ENCODE results near the gene CDK6. TPM values are rescaled to one million over a fixed set of nuclear protein-coding genes. Genes with fewer than 3 reads are reported as not detected.

CDK6 gene
- total RNA-seq, 4 donors from 2014 or later, result 12.9 to 32.7 (median 21.6) TPM

GRCh38 chr7:92880212-92881090, 44.1 kb upstream of the CDK6 start:
- intact Hi-C loops (cut with DNase I; ENCODE audit: low total_unique reads) (no loop called here), in situ Hi-C loops (cut with MboI; ENCODE audit: low pct_ligation_motif_present in 1 of 4, low pct_unique_long_range_greater_than_20kb in 1 of 4, low sequenced_read_pairs in 3 of 4) (no loop called here)
- Histone ChIP-seq H3K4me3 (no peak overlapping the region), H3K36me3 (no peaks in the 10 kb centered on the region), H3K27me3 (no peaks in the 10 kb centered on the region), H3K4me1 (no peaks in the 10 kb centered on the region), H3K27ac (no peak overlapping the region), H3K9me3 (peaks cover 7 to 12% of the 10 kb centered on the region in 2 donors)
- WGBS, 2 donors (ENCODE audit: low coverage in 1 of 2), result 95% methylated on average over 2 of the region's 2 CpGs; no CpG with 5 or more reads in 1 of the 2 donors
- no peak for DNase-seq
- peak in 3 of 5 experiments; percentile 6 to 28 (median 10) for TF ChIP-seq CTCF (IDR thresholded peaks at IDR 0.05)
- no peak for TF ChIP-seq POLR2A (IDR thresholded peaks at IDR 0.05)
- TF ChIP-seq EP300 (IDR thresholded peaks at IDR 0.05; ENCODE audit: low read depth), result no peak

- TF ChIP-seq POLR2A (IDR thresholded peaks at IDR 0.05) (no peak), EP300 (IDR thresholded peaks at IDR 0.05; ENCODE audit: low read depth) (no peak), CTCF (IDR thresholded peaks at IDR 0.05) (no peak), POLR2AphosphoS5 (IDR thresholded peaks at IDR 0.05) (no peak)
- in situ Hi-C loops (cut with MboI; ENCODE audit: low pct_ligation_motif_present in 1 of 4, low pct_unique_long_range_greater_than_20kb in 1 of 4, low sequenced_read_pairs in 3 of 4) (no loop called here), intact Hi-C loops (cut with DNase I; ENCODE audit: low total_unique reads) (no loop called here)
- Histone ChIP-seq H3K27ac (no peak overlapping the region), H3K4me3 (no peak overlapping the region), H3K36me3 (no peaks in the 10 kb centered on the region), H3K9me3 (peaks cover 2% of the 10 kb centered on the region in 2 donors), H3K27me3 (no peaks in the 10 kb centered on the region), H3K4me1 (no peaks in the 10 kb centered on the region)
- 80 to 100% methylated on average over 1 of the region's 1 CpG for WGBS, 2 donors (ENCODE audit: low coverage in 1 of 2)
- no peak for DNase-seq
These were observed 41.0 kb upstream of the CDK6 start for GRCh38 chr7:92877367-92877766.

- 70 to 78% methylated on average over 1 of the region's 1 CpG for WGBS, 2 donors (ENCODE audit: low coverage in 1 of 2)
- H3K9me3 ChIP-seq, result no peaks in the 10 kb centered on the region
- no peaks in the 10 kb centered on the region for H3K4me1 ChIP-seq
- TF ChIP-seq EP300 (IDR thresholded peaks at IDR 0.05; ENCODE audit: low read depth) (no peak), POLR2AphosphoS5 (IDR thresholded peaks at IDR 0.05) (no peak)
- DNase-seq, result no peak
- H3K27me3 ChIP-seq, result no peaks in the 10 kb centered on the region
- in situ Hi-C loops (cut with MboI; ENCODE audit: low pct_ligation_motif_present in 1 of 4, low pct_unique_long_range_greater_than_20kb in 1 of 4, low sequenced_read_pairs in 3 of 4), result no loop called here
- H3K4me3 ChIP-seq, result no peak overlapping the region
- no peaks in the 10 kb centered on the region for H3K36me3 ChIP-seq
- intact Hi-C loops (cut with DNase I; ENCODE audit: low total_unique reads), result no loop called here
- H3K27ac ChIP-seq, result no peak overlapping the region
These were observed 40.5 kb upstream of the CDK6 start for GRCh38 chr7:92876836-92877235.

GRCh38 chr7:92875719-92876118, 39.3 kb upstream of the CDK6 start:
- in situ Hi-C loops (cut with MboI; ENCODE audit: low pct_ligation_motif_present in 1 of 4, low pct_unique_long_range_greater_than_20kb in 1 of 4, low sequenced_read_pairs in 3 of 4), result no loop called here
- H3K27me3 ChIP-seq, result no peaks in the 10 kb centered on the region
- no peaks in the 10 kb centered on the region for H3K36me3 ChIP-seq
- H3K4me3 ChIP-seq, result no peak overlapping the region
- intact Hi-C loops (cut with DNase I; ENCODE audit: low total_unique reads), result no loop called here
- no peak overlapping the region for H3K27ac ChIP-seq
- TF ChIP-seq EP300 (IDR thresholded peaks at IDR 0.05; ENCODE audit: low read depth), result no peak
- no peak for TF ChIP-seq POLR2AphosphoS5 (IDR thresholded peaks at IDR 0.05)
- H3K4me1 ChIP-seq, result no peaks in the 10 kb centered on the region
- no peaks in the 10 kb centered on the region for H3K9me3 ChIP-seq
- 93 to 100% methylated on average over 2 of the region's 2 CpGs for WGBS, 2 donors (ENCODE audit: low coverage in 1 of 2)
- no peak for DNase-seq

GRCh38 chr7:92875173-92875572, 38.8 kb upstream of the CDK6 start:
- DNase-seq, result no peak
- Histone ChIP-seq H3K27me3 (no peaks in the 10 kb centered on the region), H3K4me3 (no peak overlapping the region), H3K27ac (no peak overlapping the region), H3K36me3 (no peaks in the 10 kb centered on the region), H3K4me1 (no peaks in the 10 kb centered on the region), H3K9me3 (no peaks in the 10 kb centered on the region)
- TF ChIP-seq EP300 (IDR thresholded peaks at IDR 0.05; ENCODE audit: low read depth) (no peak), POLR2AphosphoS5 (IDR thresholded peaks at IDR 0.05) (no peak), CTCF (IDR thresholded peaks at IDR 0.05) (no peak), POLR2A (IDR thresholded peaks at IDR 0.05) (no peak)
- WGBS, 2 donors (ENCODE audit: low coverage in 1 of 2), result 82% methylated on average over 1 of the region's 1 CpG; no CpG with 5 or more reads in 1 of the 2 donors
- intact Hi-C loops (cut with DNase I; ENCODE audit: low total_unique reads), result no loop called here
- in situ Hi-C loops (cut with MboI; ENCODE audit: low pct_ligation_motif_present in 1 of 4, low pct_unique_long_range_greater_than_20kb in 1 of 4, low sequenced_read_pairs in 3 of 4), result no loop called here

All from transverse colon (tissue), 4 donors.